K562 (cell line): ENCODE results near the gene SELPLG. TPM values are rescaled to one million over a fixed set of nuclear protein-coding genes. Genes with fewer than 3 reads are reported as not detected.

ENCODE experiments used
- ATAC-seq: fragments of 200-7000 bp; cut with Tn5 transposase; 3 replicates; pipeline ENCODE4 v1.9.1; 2020; ENCODE audit warnings: moderate library complexity
- BruUV-seq: library from RNA; stranded (reverse); fragments of 400-500 nt; replicated peaks from 2 replicates; lab custom pipeline; 2021; lab: Mats Ljungman, UMichigan
- CTCF ChIA-PET: fragments of 300-600 bp; formaldehyde crosslinking; extraction: SDS; loops from one replicate; lab custom pipeline; 2021; ENCODE audit warnings: low intra/inter-chr PET ratio; lab: Yijun Ruan, JAX
- POLR2A ChIA-PET: fragments of 300-600, 350-650 bp; sonication (Branson Sonifier 250); formaldehyde crosslinking; extraction: SDS; loops from one replicate; lab custom pipeline; 2021; ENCODE audit warnings: antibody characterized with exemption, inconsistent platforms; lab: Yijun Ruan, JAX
- DNase-seq, 4 experiments: peaks; one replicate each; pipeline versions ENCODE4 v3.0.0 to v3.0.0-alpha.2; 2011 to 2018; ENCODE audit warnings: low spot score in 3 of 4, mixed read lengths in 3 of 4; ENCODE audit errors: extremely low read depth in 1 of 4
- FAIRE-seq: peaks from 2 replicates; lab custom pipeline; 2011; peaks lifted over from hg19 to GRCh38; lab: Jason Lieb, UNC
- H2AFZ ChIP-seq: 2 replicates; pipeline ENCODE4 v1.6.0; 2011; ENCODE audit warnings: low read depth, low read length, control low read depth, inconsistent platforms
- H3K27ac ChIP-seq: fragments of 200-600 bp; 3 replicates; pipeline ENCODE4 v1.8.0; 2011; ENCODE audit warnings: low read depth, mild to moderate bottlenecking, control low read depth, inconsistent platforms, low read length, moderate library complexity, mixed read lengths; ENCODE audit errors: extremely low read depth
- H3K27me3 ChIP-seq, 2 experiments: fragments of 300-600 bp in 1 of 2; 2 replicates in 1 of 2; 3 replicates in 1 of 2; pipeline versions ENCODE4 v1.6.0 to v1.8.0; 2011; ENCODE audit warnings: inconsistent platforms in 2 of 2, low read length in 2 of 2, mild to moderate bottlenecking in 1 of 2, mixed read lengths in 1 of 2, moderate library complexity in 1 of 2; ENCODE audit not compliant: control insufficient read depth in 2 of 2, insufficient read depth in 2 of 2
- H3K36me3 ChIP-seq: fragments of 300-600 bp; 3 replicates; pipeline ENCODE4 v1.8.0; 2011; ENCODE audit warnings: mild to moderate bottlenecking, low read length, inconsistent platforms; ENCODE audit not compliant: control insufficient read depth, insufficient read depth
- H3K4me1 ChIP-seq, 2 experiments: fragments of 200-600 bp in 1 of 2; replicated peaks in 1 of 2; 2 replicates in 1 of 2; 3 replicates in 1 of 2; pipeline versions ENCODE4 v1.5.1 to v1.8.0; 2011; ENCODE audit warnings: inconsistent platforms in 2 of 2, low read length in 2 of 2, mild to moderate bottlenecking in 1 of 2, mixed read lengths in 1 of 2, moderate library complexity in 1 of 2; ENCODE audit not compliant: control insufficient read depth in 2 of 2, insufficient read depth in 2 of 2
- H3K4me2 ChIP-seq: 2 replicates; pipeline ENCODE4 v1.6.1; 2011; ENCODE audit warnings: low read length, control low read depth, inconsistent platforms, mixed read lengths; ENCODE audit not compliant: insufficient read depth
- H3K4me3 ChIP-seq: fragments of 200-600 bp; sonication (generic), shearing (Covaris generic); 2 replicates; pipeline ENCODE4 v1.5.1; 2016; ENCODE audit warnings: control low read depth, inconsistent platforms
- H3K79me2 ChIP-seq: fragments of 200-600 bp; 3 replicates; pipeline ENCODE4 v1.8.0; 2011; ENCODE audit warnings: low read length, inconsistent platforms; ENCODE audit not compliant: control insufficient read depth, insufficient read depth
- H3K9ac ChIP-seq, 2 experiments: 2 replicates each; pipeline versions ENCODE4 v1.6.0 to v1.6.1; 2011; ENCODE audit warnings: low read depth in 2 of 2, low read length in 2 of 2, control low read depth in 1 of 2, inconsistent platforms in 1 of 2, mild to moderate bottlenecking in 1 of 2, mixed read lengths in 1 of 2; ENCODE audit not compliant: insufficient read depth in 1 of 2
- H3K9me1 ChIP-seq: one replicate; pipeline ENCODE4 v1.6.0; 2011; ENCODE audit warnings: inconsistent platforms, mild to moderate bottlenecking, low read length, moderate library complexity; ENCODE audit not compliant: control insufficient read depth, insufficient read depth
- H3K9me3 ChIP-seq: replicated peaks from 2 replicates; pipeline ENCODE4 v1.5.1; 2011; ENCODE audit warnings: low read depth, low read length, inconsistent platforms; ENCODE audit not compliant: control insufficient read depth, insufficient read depth
- H4K20me1 ChIP-seq: replicated peaks from 2 replicates; pipeline ENCODE4 v1.6.1; 2011; ENCODE audit warnings: low read length, inconsistent platforms, mixed read lengths; ENCODE audit not compliant: control insufficient read depth, insufficient read depth
- CBX3 ChIP-seq, 2 experiments: IDR thresholded peaks; 1 replicate in 1 of 2; 2 replicates in 1 of 2; pipeline ENCODE4 v1.6.1; 2012; ENCODE audit warnings: inconsistent platforms in 2 of 2, low read length in 2 of 2, borderline replicate concordance in 1 of 2, control low read depth in 1 of 2
- DIDO1 ChIP-seq: fragments of 450-650 bp; IDR thresholded peaks from 2 replicates; pipeline ENCODE4 v1.6.1; 2016; ENCODE audit warnings: low read depth, missing biosample characterization, missing genetic modification characterization
- ELF2 ChIP-seq: fragments of 250-450 bp; sonication (Bioruptor Pico); IDR thresholded peaks from 2 replicates; pipeline ENCODE4 v1.5.0; 2021; ENCODE audit warnings: mild to moderate bottlenecking
- IRF9 ChIP-seq: fragments of 450-650 bp; IDR thresholded peaks from 2 replicates; pipeline ENCODE4 v1.6.1; 2016; ENCODE audit warnings: missing biosample characterization, missing genetic modification characterization
- MAFF ChIP-seq: IDR thresholded peaks from 2 replicates; pipeline ENCODE4 v1.6.1; 2012; ENCODE audit warnings: low read length, improper control_type of control experiment
- MXI1 ChIP-seq: IDR thresholded peaks from 2 replicates; pipeline ENCODE4 v1.6.1; 2011; ENCODE audit warnings: low read depth, mild to moderate bottlenecking, improper control_type of control experiment, low read length
- ZFP36 ChIP-seq: fragments of 150-350 bp; IDR thresholded peaks from 2 replicates; pipeline ENCODE4 v1.6.1; 2018; ENCODE audit warnings: low read length, low read depth; ENCODE audit not compliant: partially characterized antibody
- ZMIZ1 ChIP-seq, 2 experiments: fragments of 150-350 bp in 1 of 2; IDR thresholded peaks; 2 replicates each; pipeline ENCODE4 v1.6.1; 2012 to 2016; ENCODE audit warnings: low read depth in 2 of 2, low read length in 2 of 2, mild to moderate bottlenecking in 1 of 2, moderate library complexity in 1 of 2
- ZNF197 ChIP-seq: fragments of 200-800 bp; sonication (Bioruptor generic); IDR thresholded peaks from 2 replicates; pipeline ENCODE4 v1.6.1; 2016; ENCODE audit warnings: low read depth, missing genetic modification characterization, missing compliant biosample characterization
- ZNF77 ChIP-seq: fragments of 250-450 bp; sonication (Bioruptor Pico); IDR thresholded peaks from 2 replicates; pipeline ENCODE4 v1.5.0; 2020
- ZNF778 ChIP-seq: fragments of 450-650 bp; formaldehyde crosslinking; IDR thresholded peaks from 2 replicates; pipeline ENCODE4 v1.4.0; 2020; ENCODE audit warnings: mild to moderate bottlenecking, moderate library complexity
- WGBS: fragments of 100-300 bp; shearing (Covaris generic); methylation state at CpG from one replicate; pipeline ENCODE4 v1.1.6; 2016; ENCODE audit warnings: low coverage, mixed read lengths; ENCODE audit not compliant: insufficient coverage; ENCODE audit errors: missing lambda C conversion rate; 5-methylcytosine and 5-hydroxymethylcytosine counted together
- in situ Hi-C: fragments of 300-500 bp; cut with MboI; formaldehyde crosslinking; loops from 4 replicates; pipeline ENCODE4 v1.15.0; 2018; ENCODE audit warnings: inconsistent platforms, mixed read lengths
- intact Hi-C: fragments of 100-400 bp; cut with micrococcal nuclease; formaldehyde crosslinking; loops from 2 replicates; pipeline ENCODE4 v1.14.2; 2022
- polyA plus RNA-seq, 8 experiments: library from polyadenylated mRNA; depleted of rRNA in 4 of 8; stranded (reverse) in 5 of 8; unstranded in 3 of 8; fragments of >200 nt; fragmentation: Nextera tagmentation in 2 of 8; fragmentation: Illumina TruSeq in 1 of 8; extraction: Ambion mirVana in 2 of 8; extraction: Trizol in 1 of 8; gene quantifications; 2 replicates each; pipeline versions ENCODE4 v1.2.1 to v1.2.3, GENCODE V29; 2011 to 2014; ENCODE audit warnings: inconsistent platforms in 1 of 8, missing spikeins in 1 of 8
- total RNA-seq, 7 experiments: library from RNA; depleted of rRNA in 6 of 7; stranded (reverse); fragments of >200 nt in 6 of 7; fragmentation: Illumina TruSeq in 2 of 7; extraction: Trizol in 2 of 7; gene quantifications; 2 replicates each; pipeline versions ENCODE4 v1.2.1 to v1.2.3, GENCODE V29; 2011 to 2021; ENCODE audit warnings: low replicate concordance in 1 of 7
- TF ChIP-seq, protein P1 (sequence below): sonication (generic); formaldehyde crosslinking; IDR thresholded peaks from 2 replicates; pipeline ENCODE4 v1.8.1; 2023; ENCODE audit warnings: mild to moderate bottlenecking, missing genetic modification reagents

SELPLG gene
- total and polyA plus RNA-seq, 9 of the 15 experiments (the other 6 are each of a cell fraction or from before 2014, with no cell fraction given) = 0.22 to 10.2 (median 1.7) TPM

DNA sequence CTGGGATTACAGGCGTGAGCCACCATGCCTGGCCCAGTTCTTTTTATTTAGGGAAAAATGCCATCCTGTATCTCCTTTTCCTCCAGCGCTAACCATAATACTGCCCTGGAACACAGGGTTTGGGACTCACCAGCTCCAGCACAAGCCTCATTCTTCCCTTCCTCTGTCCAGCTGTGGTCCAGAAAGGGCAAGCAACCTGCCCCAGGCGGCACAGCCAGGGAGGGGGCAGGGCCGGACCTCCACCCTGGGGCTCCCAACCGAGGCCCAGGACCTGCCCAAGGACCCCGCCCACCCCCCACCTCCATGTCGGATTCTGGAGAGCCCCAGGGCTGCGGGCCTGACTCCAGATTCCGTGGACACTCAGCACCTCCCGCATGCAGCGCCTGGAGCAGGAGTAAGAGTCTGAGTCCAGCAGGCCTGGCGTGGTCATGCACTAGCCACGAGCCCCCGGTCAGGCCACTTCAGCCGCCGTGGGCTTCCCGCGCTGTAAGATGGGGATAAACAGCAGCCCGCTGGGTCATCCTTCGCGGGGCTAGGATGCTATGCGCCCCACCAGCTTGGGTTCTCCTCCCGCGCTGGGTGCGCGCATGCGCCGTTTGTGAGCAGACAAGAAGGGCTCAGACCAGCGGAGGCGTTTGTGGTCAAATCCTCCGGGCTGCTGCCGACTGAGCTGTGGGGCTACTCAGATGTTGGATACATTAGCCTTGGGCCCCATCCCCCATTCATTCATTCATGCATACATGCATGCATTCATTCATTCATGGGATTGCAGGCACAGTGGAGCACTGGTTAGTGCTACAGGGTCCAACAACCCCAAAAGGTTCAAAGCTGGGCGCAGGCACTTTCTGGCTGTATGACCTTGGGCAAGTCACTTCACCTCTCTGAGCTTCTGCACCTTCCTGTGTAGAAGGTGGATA lies 52.1 kb downstream of the SELPLG start:
- in situ Hi-C loops (no loop called here), intact Hi-C loops (no loop called here)
- BruUV-seq = no TSS peak
- WGBS = 23% methylated on average over 28 of the region's 33 CpGs
- ATAC-seq = peak; percentile 48
- Histone ChIP-seq H4K20me1 (no peaks in the 10 kb centered on the region; the same call in 1 of the 2 replicates), H3K36me3 (no peaks in the 10 kb centered on the region), H3K27ac (no peak overlapping the region), H3K9ac (no peak overlapping the region), H3K4me2 (no peak overlapping the region), H3K4me3 (no peak overlapping the region), H3K9me3 (no peaks in the 10 kb centered on the region), H2AFZ (no peak overlapping the region), H3K79me2 (no peaks in the 10 kb centered on the region), H3K27me3 (peaks cover 2 to 38% of the 10 kb centered on the region in 2 experiments; a peak in 4 of 5 replicates), H3K4me1 (peaks cover 0 to 5% of the 10 kb centered on the region in 2 experiments; a peak in 1 of 5 replicates), H3K9me1 (no peaks in the 10 kb centered on the region)
- DNase-seq = no peak
- ChIA-PET POLR2A (interaction anchor here (0.5 kb wide), 1 partner anchor 22 kb away, joined by 3 read pairs; no protein-coding TSS in a partner anchor), CTCF (no interaction called here)
- FAIRE-seq = no peak
- TF ChIP-seq ZNF77 = no peak
- TF ChIP-seq DIDO1 (tag) = no peak
- no peak for TF ChIP-seq MXI1
- peak; percentile 26 for TF ChIP-seq ZFP36
- TF ChIP-seq ZNF778 (CRISPR knock-in tag) = no peak
- TF ChIP-seq ZNF197 (CRISPR knock-in tag) = no peak
- no peak for TF ChIP-seq ZMIZ1 (IDR thresholded peaks at IDR 0.05; ENCODE audit: low read depth in 2 of 2, low read length in 2 of 2)
- TF ChIP-seq IRF9 (tag) = no peak
- no peak for TF ChIP-seq MAFF
- TF ChIP-seq CBX3 (IDR thresholded peaks at IDR 0.05; ENCODE audit: borderline replicate concordance in 1 of 2, low read length in 2 of 2) = no peak
- TF ChIP-seq ELF2 (CRISPR knock-in tag) = no peak
- TF ChIP-seq, protein P1, sequence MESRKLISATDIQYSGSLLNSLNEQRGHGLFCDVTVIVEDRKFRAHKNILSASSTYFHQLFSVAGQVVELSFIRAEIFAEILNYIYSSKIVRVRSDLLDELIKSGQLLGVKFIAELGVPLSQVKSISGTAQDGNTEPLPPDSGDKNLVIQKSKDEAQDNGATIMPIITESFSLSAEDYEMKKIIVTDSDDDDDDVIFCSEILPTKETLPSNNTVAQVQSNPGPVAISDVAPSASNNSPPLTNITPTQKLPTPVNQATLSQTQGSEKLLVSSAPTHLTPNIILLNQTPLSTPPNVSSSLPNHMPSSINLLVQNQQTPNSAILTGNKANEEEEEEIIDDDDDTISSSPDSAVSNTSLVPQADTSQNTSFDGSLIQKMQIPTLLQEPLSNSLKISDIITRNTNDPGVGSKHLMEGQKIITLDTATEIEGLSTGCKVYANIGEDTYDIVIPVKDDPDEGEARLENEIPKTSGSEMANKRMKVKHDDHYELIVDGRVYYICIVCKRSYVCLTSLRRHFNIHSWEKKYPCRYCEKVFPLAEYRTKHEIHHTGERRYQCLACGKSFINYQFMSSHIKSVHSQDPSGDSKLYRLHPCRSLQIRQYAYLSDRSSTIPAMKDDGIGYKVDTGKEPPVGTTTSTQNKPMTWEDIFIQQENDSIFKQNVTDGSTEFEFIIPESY (CRISPR knock-in tag) = peak; percentile 70; the same call in 1 of the 2 replicates
